ENCODE results near the gene TUSC1. TPM values are rescaled to one million over a fixed set of nuclear protein-coding genes. Genes with fewer than 3 reads are reported as not detected.

TUSC1 gene
- total and polyA plus RNA-seq, 2 experiments from 2014 or later: 14.1 to 14.9 TPM

DNA sequence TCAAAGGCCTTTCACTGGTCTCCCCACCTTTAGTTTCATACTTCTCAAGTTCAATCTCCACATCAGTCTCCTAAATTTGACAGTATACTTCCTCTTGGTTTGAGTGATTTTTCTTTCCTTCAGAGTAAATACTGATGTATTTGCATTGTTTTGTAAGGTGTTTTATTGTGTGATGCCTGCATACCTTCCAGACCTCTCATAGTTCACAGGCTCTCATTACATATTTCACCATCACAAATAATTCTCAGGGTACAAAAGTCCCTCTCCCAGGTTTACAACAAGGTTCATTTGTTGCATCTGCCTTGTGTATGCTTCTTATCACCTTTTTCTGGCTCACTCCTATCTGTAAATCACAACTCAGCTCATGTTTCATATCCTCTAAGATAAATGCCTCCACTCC is 22.2 kb upstream of the TUSC1 start:
- H3K9ac ChIP-seq: no peak overlapping the region
- no peaks in the 10 kb centered on the region for H3K9me2 ChIP-seq (ENCODE audit: insufficient read depth)
- no peak overlapping the region for H3K27ac ChIP-seq
- H3K36me3 ChIP-seq (ENCODE audit: low read depth): no peaks in the 10 kb centered on the region
- DNase-seq: no peak
- no peak overlapping the region for H3K4me2 ChIP-seq (ENCODE audit: unreplicated experiment)
- no peaks in the 10 kb centered on the region for H3K79me2 ChIP-seq (ENCODE audit: insufficient read depth)
- H3K4me3 ChIP-seq: no peak overlapping the region
- no peaks in the 10 kb centered on the region for H3K27me3 ChIP-seq (replicated peaks; ENCODE audit: insufficient read depth)
- H3K9me3 ChIP-seq (ENCODE audit: low read depth): no peaks in the 10 kb centered on the region
- H4K20me1 ChIP-seq (ENCODE audit: insufficient read depth): no peaks in the 10 kb centered on the region
- H3K4me1 ChIP-seq (ENCODE audit: insufficient read depth): no peaks in the 10 kb centered on the region
- no peaks in the 10 kb centered on the region for H3F3A ChIP-seq (ENCODE audit: insufficient read depth)
- in situ Hi-C loops (cut with MboI): no loop called here
- TF ChIP-seq EZH2phosphoT487 (IDR thresholded peaks at IDR 0.05; ENCODE audit: insufficient read depth, low read depth): no peak
- no peak for TF ChIP-seq EZH2 (IDR thresholded peaks at IDR 0.05; ENCODE audit: insufficient read depth, poor library complexity, severe bottlenecking)
- no peak overlapping the region for H2AFZ ChIP-seq

GRCh38 chr9:25691786-25692185 is 13.5 kb upstream of the TUSC1 start:
- Histone ChIP-seq H4K20me1 (ENCODE audit: insufficient read depth) (no peaks in the 10 kb centered on the region), H3K9me3 (ENCODE audit: low read depth) (no peaks in the 10 kb centered on the region), H2AFZ (no peak overlapping the region), H3K79me2 (ENCODE audit: insufficient read depth) (no peaks in the 10 kb centered on the region), H3K4me1 (ENCODE audit: insufficient read depth) (no peaks in the 10 kb centered on the region), H3K9ac (no peak overlapping the region), H3K36me3 (ENCODE audit: low read depth) (no peaks in the 10 kb centered on the region), H3K27me3 (replicated peaks; ENCODE audit: insufficient read depth) (no peaks in the 10 kb centered on the region), H3K9me2 (ENCODE audit: insufficient read depth) (no peaks in the 10 kb centered on the region), H3K27ac (no peak overlapping the region), H3F3A (ENCODE audit: insufficient read depth) (no peaks in the 10 kb centered on the region), H3K4me3 (no peak overlapping the region), H3K4me2 (ENCODE audit: unreplicated experiment) (no peak overlapping the region)
- TF ChIP-seq EZH2 (IDR thresholded peaks at IDR 0.05; ENCODE audit: insufficient read depth, poor library complexity, severe bottlenecking) (no peak), EZH2phosphoT487 (IDR thresholded peaks at IDR 0.05; ENCODE audit: insufficient read depth, low read depth) (no peak)
- WGBS, 2 experiments (ENCODE audit: low coverage in 1 of 2, low lambda C conversion rate in 2 of 2, missing lambda C conversion rate in 2 of 2): 69 to 82% methylated on average over 4 of the region's 4 CpGs
- in situ Hi-C loops (cut with MboI): no loop called here
- DNase-seq: no peak

- H3F3A ChIP-seq (ENCODE audit: insufficient read depth): peaks cover 20% of the 10 kb centered on the region
- no peaks in the 10 kb centered on the region for H4K20me1 ChIP-seq (ENCODE audit: insufficient read depth)
- no peaks in the 10 kb centered on the region for H3K9me3 ChIP-seq (ENCODE audit: low read depth)
- H3K27me3 ChIP-seq (replicated peaks; ENCODE audit: insufficient read depth): no peaks in the 10 kb centered on the region
- TF ChIP-seq EZH2phosphoT487 (IDR thresholded peaks at IDR 0.05; ENCODE audit: insufficient read depth, low read depth) (no peak), EZH2 (IDR thresholded peaks at IDR 0.05; ENCODE audit: insufficient read depth, poor library complexity, severe bottlenecking) (no peak)
- H3K4me2 ChIP-seq (ENCODE audit: unreplicated experiment): no peak overlapping the region
- no peak overlapping the region for H3K27ac ChIP-seq
- H3K79me2 ChIP-seq (ENCODE audit: insufficient read depth): no peaks in the 10 kb centered on the region
- H3K4me1 ChIP-seq (ENCODE audit: insufficient read depth): peaks cover 13% of the 10 kb centered on the region
- H3K9ac ChIP-seq: no peak overlapping the region
- no peak for DNase-seq
- H3K36me3 ChIP-seq (ENCODE audit: low read depth): no peaks in the 10 kb centered on the region
- in situ Hi-C loops (cut with MboI): no loop called here
- no peak overlapping the region for H2AFZ ChIP-seq
- no peaks in the 10 kb centered on the region for H3K9me2 ChIP-seq (ENCODE audit: insufficient read depth)
- no peak overlapping the region for H3K4me3 ChIP-seq
Observed at GRCh38 chr9:25684321-25684720, 6.1 kb upstream of the TUSC1 start.

DNA sequence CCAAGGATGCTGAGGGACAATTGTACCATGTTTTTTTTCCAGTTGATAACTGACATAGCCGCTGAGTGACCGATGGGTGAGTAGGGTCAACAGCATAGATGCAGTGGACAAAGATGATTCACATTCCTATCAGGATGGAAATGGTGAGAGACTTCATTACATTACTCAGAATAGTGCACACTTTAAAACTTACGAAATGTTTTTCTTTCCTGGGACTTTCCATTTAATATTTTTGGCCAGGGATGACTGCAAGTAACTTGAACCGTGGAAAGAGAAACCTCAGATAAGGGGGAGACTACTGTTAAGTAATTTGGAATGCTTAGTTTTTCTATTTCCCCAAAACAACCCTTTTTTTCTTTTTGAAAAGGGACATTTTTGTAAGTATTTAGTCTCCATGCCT is 3.0 kb upstream of the TUSC1 start:
- Histone ChIP-seq H3K27ac (no peak overlapping the region), H3K4me3 (no peak overlapping the region), H3K9me3 (ENCODE audit: low read depth) (no peaks in the 10 kb centered on the region), H3K9ac (no peak overlapping the region), H3K27me3 (replicated peaks; ENCODE audit: insufficient read depth) (no peaks in the 10 kb centered on the region), H3K4me1 (ENCODE audit: insufficient read depth) (peaks cover 28% of the 10 kb centered on the region), H3F3A (ENCODE audit: insufficient read depth) (peaks cover 29% of the 10 kb centered on the region), H3K36me3 (ENCODE audit: low read depth) (no peaks in the 10 kb centered on the region), H2AFZ (no peak overlapping the region), H3K4me2 (ENCODE audit: unreplicated experiment) (peak overlapping the region; percentile 33), H4K20me1 (ENCODE audit: insufficient read depth) (no peaks in the 10 kb centered on the region), H3K79me2 (ENCODE audit: insufficient read depth) (peaks cover 8% of the 10 kb centered on the region; the same call in 1 of the 2 replicates), H3K9me2 (ENCODE audit: insufficient read depth) (no peaks in the 10 kb centered on the region)
- peak; percentile 79 for DNase-seq
- 33 to 39% methylated on average over 4 of the region's 4 CpGs for WGBS, 2 experiments (ENCODE audit: low coverage in 1 of 2, low lambda C conversion rate in 2 of 2, missing lambda C conversion rate in 2 of 2)
- no peak for TF ChIP-seq EZH2phosphoT487 (IDR thresholded peaks at IDR 0.05; ENCODE audit: insufficient read depth, low read depth)
- TF ChIP-seq EZH2 (IDR thresholded peaks at IDR 0.05; ENCODE audit: insufficient read depth, poor library complexity, severe bottlenecking): no peak
- in situ Hi-C loops (cut with MboI): no loop called here

- WGBS, 2 experiments (ENCODE audit: low coverage in 1 of 2, low lambda C conversion rate in 2 of 2, missing lambda C conversion rate in 2 of 2): 43% methylated on average over 4 of the region's 4 CpGs
- H3K9me2 ChIP-seq (ENCODE audit: insufficient read depth): no peaks in the 10 kb centered on the region
- in situ Hi-C loops (cut with MboI): no loop called here
Observed at GRCh38 chr9:25678846-25679360, 659 bp upstream of the TUSC1 start.

More at GRCh38 chr9:25678846-25679360, 659 bp upstream of the TUSC1 start:
- Histone ChIP-seq H3K79me2 (ENCODE audit: insufficient read depth) (peaks cover 9% of the 10 kb centered on the region; the same call in 1 of the 2 replicates), H3K27me3 (replicated peaks; ENCODE audit: insufficient read depth) (no peaks in the 10 kb centered on the region), H3K9ac (peak overlapping the region; percentile 94), H2AFZ (peak overlapping the region; percentile 88), H3K27ac (peak overlapping the region; percentile 89), H4K20me1 (ENCODE audit: insufficient read depth) (no peaks in the 10 kb centered on the region), H3F3A (ENCODE audit: insufficient read depth) (peaks cover 29% of the 10 kb centered on the region), H3K4me1 (ENCODE audit: insufficient read depth) (peaks cover 29% of the 10 kb centered on the region), H3K36me3 (ENCODE audit: low read depth) (no peaks in the 10 kb centered on the region), H3K4me3 (peak overlapping the region; percentile 77), H3K9me3 (ENCODE audit: low read depth) (no peaks in the 10 kb centered on the region), H3K4me2 (ENCODE audit: unreplicated experiment) (peak overlapping the region; percentile 70)
- peak; percentile 1 for DNase-seq
- TF ChIP-seq EZH2phosphoT487 (IDR thresholded peaks at IDR 0.05; ENCODE audit: insufficient read depth, low read depth): no peak
- no peak for TF ChIP-seq EZH2 (IDR thresholded peaks at IDR 0.05; ENCODE audit: insufficient read depth, poor library complexity, severe bottlenecking)
